ENCODE results near the gene BCOR. TPM values are rescaled to one million over a fixed set of nuclear protein-coding genes. Genes with fewer than 3 reads are reported as not detected.

BCOR gene
- total and polyA plus RNA-seq, 4 donors: 5.6 to 23.0 (median 11.0) TPM

DNA sequence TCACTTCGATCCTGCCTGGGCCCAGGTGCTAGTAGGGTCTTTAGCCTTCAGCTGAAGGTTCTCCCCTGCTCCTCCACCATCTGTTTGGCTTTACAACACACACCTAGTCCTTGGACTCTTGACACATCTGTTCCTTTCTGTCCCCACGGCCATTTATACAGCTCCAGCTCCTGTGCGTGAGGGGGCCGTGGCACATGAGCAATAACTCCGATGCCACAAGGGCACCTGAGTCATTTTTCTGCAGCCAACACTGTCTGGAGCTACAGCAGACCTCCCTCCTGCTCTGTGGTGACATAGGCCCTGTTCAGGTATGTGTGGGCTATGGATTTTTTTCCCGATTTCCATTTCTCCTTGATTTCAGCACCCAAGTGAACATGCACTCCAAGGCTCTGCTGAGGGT is 44.7 kb upstream of the BCOR start:
- H3K9me3 ChIP-seq (ENCODE audit: control insufficient read depth in 4 of 4, low read length in 3 of 4): no peaks in the 10 kb centered on the region
- TF ChIP-seq YY1 (IDR thresholded peaks at IDR 0.05) (no peak), REST (IDR thresholded peaks at IDR 0.05) (no peak), FOXA2 (IDR thresholded peaks at IDR 0.05) (no peak), TAF1 (conservative IDR thresholded peaks at IDR 0.05) (no peak)
- H3K9ac ChIP-seq (ENCODE audit: low read depth in 1 of 2, low read length in 2 of 2): no peak overlapping the region
- WGBS: 97% methylated on average over 6 of the region's 6 CpGs
- no peak overlapping the region for H3K27ac ChIP-seq (ENCODE audit: low read depth in 1 of 2, low read length in 2 of 2)
- H3K4me3 ChIP-seq (ENCODE audit: low read depth in 1 of 3, low read length in 3 of 3): no peak overlapping the region
- no peaks in the 10 kb centered on the region for H3K27me3 ChIP-seq (ENCODE audit: control insufficient read depth in 4 of 4, insufficient read depth in 4 of 4, low read length in 3 of 4)
- peaks cover 11 to 34% (median 25%) of the 10 kb centered on the region in 4 donors for H3K4me1 ChIP-seq (ENCODE audit: control insufficient read depth in 4 of 4, insufficient read depth in 4 of 4, low read length in 3 of 4)
- DNase-seq (ENCODE audit: low spot score): no peak
- no peaks in the 10 kb centered on the region for H3K36me3 ChIP-seq (ENCODE audit: control insufficient read depth in 4 of 4, insufficient read depth in 3 of 4, low read depth in 1 of 4, low read length in 3 of 4)

DNA sequence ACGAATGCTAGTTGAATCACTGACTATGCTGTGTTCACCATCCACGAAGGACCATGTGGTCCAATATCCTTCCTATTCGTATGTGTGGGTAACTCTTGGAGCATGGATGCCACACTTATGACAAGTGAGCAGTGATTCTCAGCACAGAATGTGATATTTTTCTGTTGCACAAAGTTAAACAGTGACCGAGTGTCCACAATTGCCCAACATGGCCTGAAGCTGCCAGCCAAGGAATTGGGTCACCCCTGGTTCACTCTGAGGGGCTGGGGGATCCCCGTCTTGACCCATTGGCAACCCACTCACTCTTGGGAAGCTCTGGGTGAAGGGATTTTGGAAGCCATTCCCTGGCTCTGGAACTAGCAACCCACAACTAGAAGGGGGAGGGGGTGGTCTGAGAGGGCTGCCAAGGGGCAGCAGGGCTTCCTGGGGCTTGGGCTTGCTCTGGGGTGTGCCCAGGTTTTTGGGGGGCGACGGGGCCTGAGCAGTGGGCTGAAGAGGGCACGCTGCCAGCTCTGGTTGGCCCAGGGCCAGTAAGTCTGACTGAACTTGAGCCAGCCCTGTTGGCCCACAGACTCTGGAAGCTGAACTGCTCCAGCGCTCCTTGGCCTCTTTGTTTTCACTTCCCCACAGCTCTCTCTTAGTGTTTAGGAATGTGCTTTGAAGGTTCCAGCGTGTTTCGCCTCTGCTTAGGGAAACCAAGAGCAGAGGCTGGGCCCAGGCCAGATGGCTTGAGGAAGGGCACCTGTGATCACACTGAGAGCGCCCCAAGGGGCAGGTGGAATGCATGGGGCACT is 43.1 kb upstream of the BCOR start:
- TF ChIP-seq FOXA1 (IDR thresholded peaks at IDR 0.05) (no peak), YY1 (IDR thresholded peaks at IDR 0.05) (peak; percentile 36), HNF4G (IDR thresholded peaks at IDR 0.05) (no peak), EGR1 (IDR thresholded peaks at IDR 0.05; ENCODE audit: low read depth in 2 of 2) (no peak), TAF1 (conservative IDR thresholded peaks at IDR 0.05) (no peak), GABPA (IDR thresholded peaks at IDR 0.05 in 1 of 2, conservative IDR thresholded peaks at IDR 0.05 in 1 of 2) (no peak), RXRA (IDR thresholded peaks at IDR 0.05) (peak; percentile 53 to 77), MAX (IDR thresholded peaks at IDR 0.05) (peak; percentile 40), FOXA2 (IDR thresholded peaks at IDR 0.05) (peak; percentile 20), SP1 (IDR thresholded peaks at IDR 0.05) (peak; percentile 29), JUND (IDR thresholded peaks at IDR 0.05) (peak in 1 of 2 donors; percentile 20), CTCF (IDR thresholded peaks at IDR 0.05; ENCODE audit: low read depth, low read length, missing input control) (no peak), HNF4A (conservative IDR thresholded peaks at IDR 0.05) (peak; percentile 33 to 46), RAD21 (IDR thresholded peaks at IDR 0.05) (no peak), REST (IDR thresholded peaks at IDR 0.05) (no peak), NR2F2 (IDR thresholded peaks at IDR 0.05) (no peak)
- TF ChIP-seq, protein P1, sequence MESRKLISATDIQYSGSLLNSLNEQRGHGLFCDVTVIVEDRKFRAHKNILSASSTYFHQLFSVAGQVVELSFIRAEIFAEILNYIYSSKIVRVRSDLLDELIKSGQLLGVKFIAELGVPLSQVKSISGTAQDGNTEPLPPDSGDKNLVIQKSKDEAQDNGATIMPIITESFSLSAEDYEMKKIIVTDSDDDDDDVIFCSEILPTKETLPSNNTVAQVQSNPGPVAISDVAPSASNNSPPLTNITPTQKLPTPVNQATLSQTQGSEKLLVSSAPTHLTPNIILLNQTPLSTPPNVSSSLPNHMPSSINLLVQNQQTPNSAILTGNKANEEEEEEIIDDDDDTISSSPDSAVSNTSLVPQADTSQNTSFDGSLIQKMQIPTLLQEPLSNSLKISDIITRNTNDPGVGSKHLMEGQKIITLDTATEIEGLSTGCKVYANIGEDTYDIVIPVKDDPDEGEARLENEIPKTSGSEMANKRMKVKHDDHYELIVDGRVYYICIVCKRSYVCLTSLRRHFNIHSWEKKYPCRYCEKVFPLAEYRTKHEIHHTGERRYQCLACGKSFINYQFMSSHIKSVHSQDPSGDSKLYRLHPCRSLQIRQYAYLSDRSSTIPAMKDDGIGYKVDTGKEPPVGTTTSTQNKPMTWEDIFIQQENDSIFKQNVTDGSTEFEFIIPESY (IDR thresholded peaks at IDR 0.05): no peak
- TF ChIP-seq, protein P2, sequence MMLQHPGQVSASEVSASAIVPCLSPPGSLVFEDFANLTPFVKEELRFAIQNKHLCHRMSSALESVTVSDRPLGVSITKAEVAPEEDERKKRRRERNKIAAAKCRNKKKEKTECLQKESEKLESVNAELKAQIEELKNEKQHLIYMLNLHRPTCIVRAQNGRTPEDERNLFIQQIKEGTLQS (IDR thresholded peaks at IDR 0.05): no peak
- no peak for DNase-seq (ENCODE audit: low spot score)
- Histone ChIP-seq H3K27ac (ENCODE audit: low read depth in 1 of 2, low read length in 2 of 2) (peak overlapping the region; percentile 59 to 69), H3K36me3 (ENCODE audit: control insufficient read depth in 4 of 4, insufficient read depth in 3 of 4, low read depth in 1 of 4, low read length in 3 of 4) (no peaks in the 10 kb centered on the region), H3K27me3 (ENCODE audit: control insufficient read depth in 4 of 4, insufficient read depth in 4 of 4, low read length in 3 of 4) (no peaks in the 10 kb centered on the region), H3K9me3 (ENCODE audit: control insufficient read depth in 4 of 4, low read length in 3 of 4) (no peaks in the 10 kb centered on the region), H3K4me3 (ENCODE audit: low read depth in 1 of 3, low read length in 3 of 3) (no peak overlapping the region), H3K4me1 (ENCODE audit: control insufficient read depth in 4 of 4, insufficient read depth in 4 of 4, low read length in 3 of 4) (peaks cover 8 to 28% (median 22%) of the 10 kb centered on the region in 4 donors), H3K9ac (ENCODE audit: low read depth in 1 of 2, low read length in 2 of 2) (no peak overlapping the region)
- WGBS: 23% methylated on average over 12 of the region's 12 CpGs
